ENCODE measurements around the gene PPEF2. TPM values are rescaled to one million over a fixed set of nuclear protein-coding genes. Genes with fewer than 3 reads are reported as not detected.
"Not testable (repeated sequence)": the region's sequence is repeated elsewhere in the genome, so short reads cannot be mapped to it uniquely, and the experiment has no call there.

Gene PPEF2, protein sequence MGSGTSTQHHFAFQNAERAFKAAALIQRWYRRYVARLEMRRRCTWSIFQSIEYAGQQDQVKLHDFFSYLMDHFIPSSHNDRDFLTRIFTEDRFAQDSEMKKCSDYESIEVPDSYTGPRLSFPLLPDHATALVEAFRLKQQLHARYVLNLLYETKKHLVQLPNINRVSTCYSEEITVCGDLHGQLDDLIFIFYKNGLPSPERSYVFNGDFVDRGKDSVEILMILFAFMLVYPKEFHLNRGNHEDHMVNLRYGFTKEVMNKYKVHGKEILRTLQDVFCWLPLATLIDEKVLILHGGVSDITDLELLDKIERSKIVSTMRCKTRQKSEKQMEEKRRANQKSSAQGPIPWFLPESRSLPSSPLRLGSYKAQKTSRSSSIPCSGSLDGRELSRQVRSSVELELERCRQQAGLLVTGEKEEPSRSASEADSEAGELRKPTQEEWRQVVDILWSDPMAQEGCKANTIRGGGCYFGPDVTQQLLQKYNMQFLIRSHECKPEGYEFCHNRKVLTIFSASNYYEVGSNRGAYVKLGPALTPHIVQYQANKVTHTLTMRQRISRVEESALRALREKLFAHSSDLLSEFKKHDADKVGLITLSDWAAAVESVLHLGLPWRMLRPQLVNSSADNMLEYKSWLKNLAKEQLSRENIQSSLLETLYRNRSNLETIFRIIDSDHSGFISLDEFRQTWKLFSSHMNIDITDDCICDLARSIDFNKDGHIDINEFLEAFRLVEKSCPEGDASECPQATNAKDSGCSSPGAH
- total RNA-seq, result under 0.01 TPM in 1 of 2 replicates, not detected in the other

DNA sequence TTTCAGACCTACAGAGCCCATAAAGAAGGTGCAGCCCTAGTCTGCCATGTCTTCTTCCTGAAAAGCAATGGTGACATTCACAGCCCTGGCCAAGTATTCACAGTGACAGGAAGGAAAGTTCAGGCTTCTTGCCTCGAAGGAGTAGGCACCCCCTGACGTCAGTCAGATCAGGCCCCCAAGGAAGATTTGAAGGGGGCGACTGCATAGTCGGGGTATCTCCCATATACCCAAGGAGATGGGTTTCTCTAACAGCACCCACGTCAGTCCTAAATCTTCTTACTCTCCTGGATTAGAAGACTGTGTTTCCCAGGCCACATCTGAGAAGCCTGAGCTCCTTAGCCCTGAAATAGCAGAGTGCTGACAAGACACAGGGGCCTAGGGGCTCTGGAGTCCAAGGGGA, at the start of gene PPEF2:
Gene PPEF2 (minus strand): TSS at position 101 of the 400 bp plus-strand sequence. CDS start 6,127 bp downstream, outside the sequence.
- DNase-seq (ENCODE audit: low read depth in 2 of 2), result no peak

DNA sequence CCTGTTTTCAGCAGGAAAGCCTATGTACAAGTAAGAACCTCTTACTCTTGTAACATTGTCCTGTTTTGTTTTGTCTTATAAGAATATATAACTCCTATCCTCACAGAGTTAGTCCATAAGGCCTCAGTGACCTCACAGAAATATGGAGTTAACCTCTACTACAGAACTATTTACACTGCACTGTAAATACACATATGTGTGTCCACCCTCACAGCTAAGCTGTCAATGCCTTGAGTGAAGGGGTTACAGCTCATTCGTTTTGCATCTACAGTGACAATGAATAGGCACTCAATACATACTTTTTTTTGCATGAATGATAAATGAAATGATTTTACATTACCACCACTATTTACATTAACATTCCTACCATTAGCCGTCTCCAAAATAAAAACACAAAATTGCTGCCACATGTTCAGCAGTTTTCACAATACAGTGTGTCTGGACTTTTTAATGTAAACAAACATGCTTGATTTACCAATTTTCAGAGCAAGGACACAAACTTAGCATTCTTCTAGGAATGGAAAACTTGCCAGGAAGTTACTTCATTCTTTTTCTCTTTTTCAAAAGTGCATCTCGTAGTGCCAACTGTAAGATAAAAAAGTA, 48.1 kb upstream of the PPEF2 start:
- no peak for DNase-seq (ENCODE audit: low read depth in 2 of 2)

DNA sequence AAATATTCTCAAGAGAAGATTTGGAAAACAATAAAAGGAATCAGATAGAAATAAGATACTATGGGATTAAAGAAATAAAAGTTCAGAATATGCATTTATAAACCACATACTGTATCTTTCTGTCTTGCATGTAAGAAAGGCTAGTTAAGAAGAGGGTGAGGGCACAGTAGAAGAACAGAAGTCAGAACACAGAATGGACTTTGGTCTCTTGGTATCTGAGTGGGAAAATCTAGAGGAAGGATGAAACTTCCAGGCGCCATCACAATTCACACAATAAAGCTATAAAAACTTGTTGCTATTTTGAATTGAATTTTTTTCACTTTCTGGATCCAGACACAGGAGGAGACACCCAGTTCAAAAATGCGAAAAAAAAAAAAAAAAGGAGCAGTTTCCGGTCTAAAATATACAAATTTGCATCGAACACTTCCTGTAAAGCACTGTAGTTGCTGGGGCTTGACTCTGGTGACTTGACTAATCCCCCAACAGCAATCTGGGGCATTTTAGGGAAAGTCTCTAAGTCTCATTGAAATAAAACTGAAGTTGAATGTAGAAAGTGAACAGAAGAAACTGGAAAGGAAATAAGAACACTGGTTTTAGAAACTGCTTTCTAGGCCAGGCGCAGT, 46.7 kb upstream of the PPEF2 start:
- DNase-seq (ENCODE audit: low read depth in 2 of 2), result no peak

DNA sequence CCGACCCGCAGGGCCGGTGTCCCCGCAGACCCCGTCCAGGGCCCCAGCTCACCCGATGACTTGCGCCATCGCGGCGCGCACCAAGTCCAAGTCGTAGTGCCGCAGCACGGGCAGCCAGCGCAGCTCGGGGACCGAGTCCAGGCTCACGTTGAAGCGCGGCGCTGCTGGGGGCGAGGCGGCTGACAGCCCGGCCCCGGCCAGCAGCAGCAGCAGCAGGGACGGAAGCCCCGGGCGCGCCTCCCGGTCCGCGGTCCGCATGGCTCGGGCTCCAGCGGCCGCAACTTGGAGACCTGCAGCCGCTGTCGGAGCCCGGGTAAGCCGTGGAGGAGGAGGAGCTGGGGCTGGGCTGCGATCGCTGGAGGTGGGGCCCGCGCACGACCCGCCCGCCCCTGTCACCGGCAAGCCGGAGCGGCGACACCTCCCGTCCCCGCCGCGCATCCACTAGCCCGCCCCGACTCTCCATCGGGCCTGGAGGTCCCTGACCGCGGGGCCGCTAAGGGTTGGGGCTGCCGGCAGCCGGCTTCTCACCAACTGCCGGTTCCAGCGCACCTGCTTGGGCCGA, 38.5 kb upstream of the PPEF2 start, which contains the start of gene NAAA:
Gene NAAA (minus strand): TSS at position 322 of the 562 bp plus-strand sequence. CDS start 64 bp downstream, at position 258.
- peak; percentile 35 to 83 for DNase-seq (ENCODE audit: low read depth in 2 of 2)

DNA sequence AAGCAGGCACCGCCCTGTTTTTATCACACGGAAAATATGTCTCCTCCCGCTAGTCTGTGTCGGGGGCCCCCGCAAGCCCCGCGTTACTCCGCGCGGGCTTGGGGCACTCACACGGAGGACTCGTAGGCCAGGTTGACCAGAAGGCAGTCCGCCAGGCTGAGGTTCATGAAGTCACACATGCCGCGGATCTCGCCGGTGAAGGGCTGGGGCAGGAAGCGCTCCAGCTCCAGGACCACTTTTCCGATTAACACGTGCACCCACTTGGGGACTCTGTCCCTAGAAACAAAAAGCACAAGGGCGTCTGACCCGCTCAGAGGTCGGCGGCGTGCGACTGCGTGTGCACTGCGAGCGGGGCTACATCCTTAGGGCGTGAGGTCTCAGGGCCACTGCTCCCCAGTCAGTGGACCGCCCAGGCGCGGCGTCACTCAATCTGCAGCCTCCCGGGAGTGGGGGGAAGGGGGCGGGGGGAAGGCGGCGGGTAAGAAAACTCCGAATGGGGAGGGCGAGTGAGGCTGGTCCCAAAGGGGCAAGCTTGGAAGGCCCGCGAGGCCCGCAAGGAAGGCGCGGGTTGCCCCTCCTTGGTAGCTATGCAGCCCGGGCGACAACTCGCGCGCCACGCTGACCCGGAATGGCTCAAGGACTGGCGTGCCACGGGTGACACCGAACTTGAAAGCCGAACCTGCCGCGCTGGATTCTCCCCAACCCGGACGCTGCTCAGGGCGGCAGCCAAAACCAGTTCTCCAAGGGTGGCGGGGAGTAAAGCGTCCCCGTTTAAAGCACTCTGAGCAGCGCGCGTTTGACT, 37.8 kb upstream of the PPEF2 start:
- DNase-seq (ENCODE audit: low read depth in 2 of 2), result peak in 1 of 2 donors; percentile 51

DNA sequence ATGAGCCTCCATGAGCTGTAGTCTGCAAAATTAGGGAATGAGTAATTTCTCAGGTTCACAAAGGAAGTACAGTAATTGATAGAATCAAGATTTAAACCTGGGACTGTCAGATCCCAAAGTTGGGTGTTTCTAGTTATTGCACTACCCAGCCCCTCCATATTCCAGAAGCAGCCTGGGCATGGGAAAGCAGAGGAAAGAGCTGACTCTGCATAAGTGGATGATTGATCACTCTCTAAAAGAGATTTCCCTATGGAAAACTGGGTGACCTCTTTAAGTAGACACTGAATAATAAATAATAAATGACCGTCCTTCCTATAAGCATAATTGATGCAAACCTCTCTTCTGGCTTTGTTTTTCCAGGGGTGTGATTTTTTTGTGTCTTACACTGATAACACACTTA, 33.4 kb upstream of the PPEF2 start:
- no peak for DNase-seq (ENCODE audit: low read depth in 2 of 2)

DNA sequence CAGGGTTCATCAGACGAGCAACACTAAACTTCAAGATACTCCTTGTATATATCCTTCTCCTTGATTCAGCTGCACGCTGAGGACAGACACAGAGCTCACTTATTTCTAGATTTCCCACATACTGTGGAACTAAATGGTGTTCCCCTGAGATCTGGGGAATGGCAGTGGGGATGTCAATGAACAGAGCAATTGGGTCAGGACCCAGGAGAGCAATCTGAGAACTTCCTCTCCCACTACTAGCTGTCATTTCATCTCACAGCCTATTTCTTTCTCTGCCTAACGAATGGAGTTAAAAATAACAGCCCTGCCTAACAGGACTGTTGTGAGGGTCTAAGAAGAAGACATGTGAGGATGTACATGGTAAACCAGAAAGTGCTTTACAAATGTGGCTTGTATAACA, 27.9 kb upstream of the PPEF2 start:
- no peak for DNase-seq (ENCODE audit: low read depth in 2 of 2)

DNA sequence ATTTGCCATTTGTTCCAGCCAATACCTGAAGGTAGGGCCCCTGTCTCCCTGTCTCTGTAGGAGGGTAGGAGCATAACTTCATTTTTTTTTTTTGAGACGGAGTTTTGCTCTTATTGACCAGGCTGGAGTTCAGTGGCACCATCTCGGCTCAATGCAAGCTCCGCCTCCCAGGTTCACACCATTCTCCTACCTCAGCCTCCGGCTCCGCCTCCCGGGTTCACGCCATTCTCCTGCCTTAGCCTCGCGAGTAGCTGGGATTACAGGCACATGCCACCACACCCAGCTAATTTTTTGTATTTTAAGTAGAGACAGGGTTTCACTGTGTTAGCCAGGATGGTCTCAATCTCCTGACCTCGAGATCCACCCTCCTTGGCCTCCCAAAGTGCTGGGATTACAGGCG, 22.7 kb upstream of the PPEF2 start:
- DNase-seq (ENCODE audit: low read depth in 2 of 2), result not testable (repeated sequence)

DNA sequence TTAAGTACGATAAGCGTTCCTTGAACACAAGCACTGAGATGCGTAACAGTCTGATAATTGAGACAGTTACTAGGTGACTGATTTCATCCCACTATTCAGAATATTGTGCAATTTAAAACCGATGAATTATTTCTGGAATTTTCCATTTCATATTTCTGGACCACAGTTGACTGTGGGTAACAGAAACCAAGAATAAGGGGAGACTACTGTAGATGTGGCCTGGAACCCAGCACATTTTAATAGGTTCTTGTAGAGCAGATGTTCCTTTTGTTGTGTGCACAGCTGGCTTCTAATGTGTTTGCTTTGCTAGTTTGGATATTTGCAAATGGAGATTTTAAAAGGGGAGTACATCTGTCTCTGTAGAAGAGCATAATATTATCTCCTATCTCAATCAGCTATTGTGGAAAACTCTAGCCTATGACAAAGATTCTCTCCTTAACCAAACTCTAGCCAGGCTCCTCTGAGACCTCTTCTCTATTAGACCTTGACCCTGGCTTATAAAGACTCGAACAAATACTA, 22.1 kb upstream of the PPEF2 start:
- no peak for DNase-seq (ENCODE audit: low read depth in 2 of 2)

DNA sequence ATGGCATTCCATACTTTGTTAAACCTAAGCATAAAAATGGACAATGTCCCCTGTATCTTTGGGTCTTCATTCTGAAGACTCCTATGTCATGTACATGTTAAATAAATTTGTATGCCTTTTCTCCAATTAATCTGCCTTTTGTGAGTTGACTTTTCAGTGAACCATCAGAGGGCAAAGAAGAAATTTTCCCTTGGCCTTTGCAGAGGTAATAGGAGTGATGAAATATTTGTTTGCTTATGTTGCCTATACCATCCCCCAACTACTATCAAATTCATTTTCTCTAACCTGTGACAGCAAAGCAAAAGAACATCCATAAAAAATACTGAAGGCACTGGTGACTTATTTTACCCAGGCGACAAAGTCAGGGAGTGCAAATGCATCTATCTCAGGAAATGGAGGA, 20.3 kb upstream of the PPEF2 start:
- no peak for DNase-seq (ENCODE audit: low read depth in 2 of 2)

DNA sequence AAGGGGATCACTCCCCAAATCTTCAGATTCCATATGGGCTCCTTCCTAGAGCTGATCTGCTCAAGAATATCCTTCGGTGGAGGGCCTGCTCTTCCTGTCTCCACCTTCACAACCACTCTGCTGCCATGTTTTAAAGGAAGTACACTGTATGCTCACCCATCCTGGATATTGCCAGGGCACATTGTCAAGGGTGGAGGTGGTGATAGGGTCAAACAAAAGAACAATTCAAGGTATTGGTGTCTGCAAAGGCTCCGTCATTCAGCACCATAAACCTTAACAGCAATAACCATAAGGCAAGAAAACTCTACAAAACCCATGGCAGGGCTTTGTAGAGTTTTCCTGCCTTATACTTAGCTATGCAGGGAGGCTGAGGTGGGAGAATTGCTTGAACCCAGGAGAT, 19.7 kb upstream of the PPEF2 start:
- DNase-seq (ENCODE audit: low read depth in 2 of 2), result no peak

DNA sequence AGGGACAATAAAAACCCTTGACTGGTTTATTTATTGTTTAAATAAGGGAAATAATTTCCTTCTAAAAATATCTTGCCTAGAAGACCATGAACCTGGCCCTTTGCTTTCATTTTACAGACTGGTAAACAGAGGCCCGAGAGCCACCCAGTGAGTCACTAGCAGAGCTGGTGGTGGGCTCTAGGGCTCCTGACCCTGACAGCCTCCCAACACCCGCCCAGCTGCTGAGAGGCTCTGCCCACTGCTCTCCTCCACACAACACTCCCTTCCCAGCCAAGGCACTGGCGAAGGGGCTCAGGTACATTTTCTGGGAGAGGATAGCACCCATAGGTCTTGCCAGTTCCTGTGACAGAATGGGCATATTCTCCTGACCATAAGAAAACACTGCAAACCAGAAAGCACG, 18.1 kb upstream of the PPEF2 start:
- no peak for DNase-seq (ENCODE audit: low read depth in 2 of 2)

DNA sequence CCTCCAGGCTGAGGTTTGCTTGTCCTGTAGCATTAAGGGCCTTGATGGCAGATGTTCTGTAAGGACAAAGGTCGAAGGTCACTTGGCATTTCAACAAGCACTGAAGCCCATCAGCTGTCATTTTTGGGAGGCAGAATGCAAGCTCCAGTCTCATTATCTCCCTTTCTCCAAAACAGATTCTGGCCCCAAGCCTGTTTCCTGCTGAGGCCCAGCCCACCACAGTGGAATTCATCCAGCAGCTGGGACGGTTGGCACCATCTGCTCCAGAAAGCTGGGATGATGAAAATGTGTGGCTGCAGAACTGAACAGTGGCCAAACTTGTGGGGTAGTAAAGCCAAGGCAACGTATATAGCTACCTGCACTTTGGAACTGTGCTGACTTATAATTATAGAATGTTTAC, 17.7 kb upstream of the PPEF2 start:
- no peak for DNase-seq (ENCODE audit: low read depth in 2 of 2)

DNA sequence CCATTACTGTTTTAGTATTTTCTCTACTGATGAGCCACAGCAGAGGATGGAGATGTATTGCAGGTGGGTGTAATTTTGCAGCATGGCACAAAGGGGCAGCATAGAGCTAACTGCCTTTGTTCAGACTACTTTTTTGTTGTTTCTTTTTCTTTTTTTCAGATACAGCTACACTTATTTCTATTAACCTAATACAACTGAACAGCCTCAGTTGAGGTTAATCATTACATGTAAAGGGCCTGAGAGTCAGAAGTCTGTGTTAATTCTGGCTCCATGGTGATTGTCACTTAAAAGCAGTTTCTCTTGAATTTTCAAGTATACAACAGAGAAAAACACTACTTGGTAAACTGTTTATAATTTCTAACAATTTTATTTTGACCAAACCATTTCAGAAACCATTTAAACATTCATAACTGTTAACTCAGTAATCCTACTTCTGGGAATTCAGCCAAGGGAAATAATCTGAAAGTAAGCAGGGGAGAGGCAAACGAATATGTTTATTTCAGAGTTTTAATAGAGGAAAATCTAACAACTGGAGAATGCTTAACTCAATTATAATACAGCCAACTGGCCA, 13.9 kb upstream of the PPEF2 start:
- DNase-seq (ENCODE audit: low read depth in 2 of 2), result peak; percentile 50 to 69

DNA sequence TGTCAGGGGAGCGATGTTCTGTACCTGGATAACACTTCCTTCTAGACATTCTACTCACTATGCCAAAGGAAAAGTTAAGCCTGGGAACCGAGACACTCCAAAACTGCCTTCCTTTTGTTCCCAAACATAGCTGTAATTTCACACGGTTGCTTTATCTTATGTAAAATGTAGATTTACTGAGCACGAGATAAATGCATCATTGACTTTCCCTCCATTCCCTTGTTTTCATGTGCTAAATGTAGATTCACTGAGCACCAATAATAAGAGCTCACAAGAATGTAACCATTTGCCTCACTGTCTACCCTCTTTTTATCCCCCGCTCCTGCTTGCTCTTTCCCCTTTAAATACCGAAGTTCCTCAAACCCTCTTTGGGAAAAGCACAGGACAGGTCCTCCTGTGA, 10.7 kb upstream of the PPEF2 start:
- no peak for DNase-seq (ENCODE audit: low read depth in 2 of 2)

DNA sequence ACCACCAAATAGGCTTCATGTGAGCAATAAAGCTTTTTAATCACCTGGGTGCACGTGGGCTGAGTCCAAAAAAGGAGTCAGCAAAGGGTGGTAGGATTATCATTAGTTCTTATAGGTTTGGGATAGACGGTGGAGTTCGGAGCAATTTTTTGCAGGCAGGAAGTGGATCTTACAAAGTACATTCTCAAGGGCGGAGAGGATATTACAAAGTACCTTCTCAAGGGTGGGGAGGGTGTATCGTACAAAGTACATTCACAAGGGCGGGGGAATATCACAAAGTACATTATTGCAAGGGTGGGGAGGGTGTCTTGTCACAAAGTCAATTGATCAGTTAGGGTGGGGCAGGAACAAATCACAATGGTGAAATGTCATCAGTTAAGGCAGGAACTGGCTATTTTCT, 8.6 kb upstream of the PPEF2 start:
- not testable (repeated sequence) for DNase-seq (ENCODE audit: low read depth in 2 of 2)

DNA sequence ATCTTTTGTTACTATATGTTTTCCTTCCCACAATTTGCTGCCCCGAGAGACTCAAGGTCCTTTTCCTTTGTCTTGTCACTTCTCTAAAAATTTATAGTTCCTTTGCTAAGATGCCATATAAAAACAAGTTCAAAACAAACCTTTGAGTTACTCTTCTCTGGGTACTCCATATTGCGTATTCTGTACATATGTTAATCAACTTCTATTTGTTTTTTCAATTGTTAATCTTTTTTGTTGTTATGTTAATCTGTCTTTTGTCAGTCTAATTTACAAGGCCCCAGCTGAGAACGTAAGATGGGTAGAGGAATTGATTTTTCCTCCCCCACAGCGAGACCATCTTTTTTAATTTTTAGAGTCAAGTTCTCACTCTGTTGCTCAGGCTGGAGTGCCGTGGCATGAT, 7.2 kb upstream of the PPEF2 start:
- no peak for DNase-seq (ENCODE audit: low read depth in 2 of 2)

DNA sequence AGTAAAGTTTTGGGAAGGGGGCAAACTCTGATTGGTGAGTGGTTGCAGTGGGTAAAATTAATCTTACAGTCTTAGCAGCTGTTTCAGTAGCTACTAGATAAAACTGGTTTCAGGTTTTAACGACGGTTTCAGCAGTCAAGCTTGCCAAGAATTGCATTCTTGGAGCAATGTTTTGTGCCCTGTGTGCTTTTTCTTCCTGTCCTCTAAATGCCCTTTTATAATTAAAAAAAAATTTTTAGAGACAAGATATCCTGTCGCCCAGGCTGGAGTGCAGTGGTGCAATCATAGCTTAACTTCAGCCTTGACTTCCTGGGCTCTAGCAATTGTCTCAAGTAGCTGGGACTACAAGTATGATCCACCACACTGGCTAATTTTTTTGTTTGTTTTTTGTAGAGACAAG, 6.3 kb upstream of the PPEF2 start:
- DNase-seq (ENCODE audit: low read depth in 2 of 2), result no peak

DNA sequence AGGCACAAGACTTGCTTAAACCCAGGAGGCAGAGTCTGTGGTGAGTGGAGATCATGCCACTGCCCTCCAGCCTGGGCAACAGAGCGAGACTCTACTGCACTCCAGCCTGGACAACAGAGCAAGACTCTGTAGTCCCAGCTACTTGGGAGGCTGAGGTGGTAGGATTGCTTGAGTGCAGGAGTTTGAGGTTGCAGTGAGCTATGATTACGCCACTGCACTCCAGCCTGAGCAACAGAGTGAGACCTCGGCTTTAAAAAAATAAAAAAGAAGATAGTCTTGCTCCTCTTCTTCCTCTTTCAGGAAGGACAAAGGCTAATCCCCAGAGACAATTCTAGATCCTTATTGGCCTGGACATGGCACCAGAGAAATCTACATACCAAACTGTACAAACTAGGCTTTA, 5.7 kb upstream of the PPEF2 start:
- no peak for DNase-seq (ENCODE audit: low read depth in 2 of 2)

DNA sequence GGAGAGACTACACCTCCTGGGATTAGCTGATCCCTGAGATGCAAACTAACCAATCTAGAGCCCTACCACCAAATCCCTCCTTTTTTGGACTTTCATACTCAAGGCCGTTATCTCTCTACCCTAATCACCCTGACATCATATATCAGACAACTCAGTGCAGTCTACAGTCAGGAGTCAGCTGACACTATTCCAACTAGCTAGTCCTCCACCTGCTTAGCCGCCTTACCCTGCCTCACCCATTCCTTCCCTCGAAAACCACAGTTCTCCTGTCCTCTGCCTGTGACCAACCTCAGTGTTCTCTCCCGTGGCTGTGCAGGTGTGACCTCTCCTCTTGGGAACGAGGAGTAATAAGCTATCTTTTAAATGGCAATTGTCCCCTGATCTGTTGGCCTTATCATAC, 1.8 kb upstream of the PPEF2 start:
- no peak for DNase-seq (ENCODE audit: low read depth in 2 of 2)

Measured in dermis microvascular lymphatic vessel endothelial cell (primary cell).